GM18526 (cell line): Measurements from ENCODE around the gene ZFC3H1.

Experiments
- POLR2A ChIP-seq: IDR thresholded peaks from 3 replicates; pipeline ENCODE4 v1.6.1; 2011; ENCODE audit not compliant: insufficient read length; ENCODE audit errors: extremely low read depth

ZFC3H1 gene

DNA sequence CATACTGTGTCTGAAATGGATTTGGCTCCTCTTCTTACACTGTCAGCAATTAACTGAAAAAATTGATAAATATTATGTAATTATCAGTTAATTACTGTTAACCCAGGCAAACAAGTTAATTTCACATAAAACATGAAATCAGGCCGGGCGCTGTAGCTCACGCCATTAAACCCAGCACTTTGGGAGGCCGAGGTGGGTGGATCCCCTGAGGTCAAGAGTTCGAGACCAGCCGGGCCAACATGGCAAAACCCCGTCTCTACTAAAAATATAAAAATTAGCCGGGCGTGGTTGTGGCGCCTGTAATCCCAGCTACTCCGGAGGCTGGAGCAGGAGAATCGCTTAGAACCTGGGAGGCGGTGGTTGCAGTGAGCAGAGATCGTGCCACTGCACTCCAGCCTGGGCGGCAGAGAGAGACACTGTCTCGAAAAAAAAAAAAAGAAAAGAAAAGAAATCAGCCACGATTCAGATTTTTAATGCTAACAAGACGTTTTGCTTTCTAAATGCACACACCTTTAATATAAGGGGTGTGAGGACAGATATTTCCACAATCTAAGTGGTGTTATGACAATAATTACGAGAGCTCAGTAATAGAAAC, 21.8 kb upstream of the ZFC3H1 start:
- TF ChIP-seq POLR2A: no peak

DNA sequence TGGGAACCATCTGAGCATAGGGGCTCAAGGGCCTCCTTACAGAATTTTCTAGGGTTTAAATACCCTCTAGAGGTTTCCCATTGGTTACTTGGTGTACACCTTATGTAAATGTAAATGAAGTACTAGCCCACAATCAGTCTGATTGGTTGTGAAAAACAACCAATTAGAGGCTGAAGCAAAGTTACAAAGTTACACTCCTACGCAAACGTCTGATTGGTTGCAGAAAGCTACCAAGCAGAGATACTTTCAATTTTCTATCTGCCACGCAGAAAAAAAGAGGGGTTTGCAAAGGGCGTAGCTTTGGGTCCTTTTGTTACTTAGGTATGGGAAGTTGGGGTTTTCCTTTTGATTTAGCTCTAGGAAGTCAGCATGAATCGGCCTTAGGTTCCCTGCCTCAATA, 20.4 kb upstream of the ZFC3H1 start:
- TF ChIP-seq POLR2A: no peak

DNA sequence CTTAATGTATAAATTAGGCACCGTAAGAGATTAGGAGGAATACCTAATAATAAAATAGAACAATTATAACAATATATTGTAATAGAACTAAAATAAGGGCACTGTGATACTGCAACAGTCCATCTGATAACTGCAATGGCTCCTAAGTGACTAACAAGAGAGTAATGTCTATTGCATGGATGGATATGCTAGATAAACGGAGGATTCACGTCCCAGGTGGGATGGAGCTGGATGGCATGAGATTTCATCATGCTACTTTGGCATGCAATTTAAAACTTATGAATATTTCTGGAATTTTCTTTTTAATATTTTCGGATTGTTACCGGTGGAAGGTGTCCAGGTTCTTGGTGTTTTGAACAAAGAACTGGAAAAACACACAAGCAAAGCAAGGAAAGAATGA, 20.0 kb upstream of the ZFC3H1 start:
- TF ChIP-seq POLR2A: no peak

DNA sequence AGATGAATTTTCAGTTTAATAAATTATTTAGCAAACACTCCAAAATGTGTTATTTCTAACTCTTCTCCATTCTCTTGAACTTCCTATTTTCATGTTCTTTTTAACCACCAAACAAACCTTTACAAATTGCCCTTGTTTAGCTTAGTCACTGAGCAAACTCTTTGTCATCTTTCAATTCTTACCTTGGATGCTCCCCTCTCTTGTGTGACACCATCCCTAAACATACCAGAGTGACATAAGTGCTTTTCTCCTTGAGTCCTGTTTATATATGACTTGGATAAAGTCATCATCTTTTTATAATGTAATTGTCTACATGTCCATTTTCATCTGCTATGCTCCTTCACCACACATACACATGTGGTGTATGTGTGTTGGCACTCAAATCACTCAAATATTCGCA, 18.8 kb upstream of the ZFC3H1 start:
- no peak for TF ChIP-seq POLR2A

DNA sequence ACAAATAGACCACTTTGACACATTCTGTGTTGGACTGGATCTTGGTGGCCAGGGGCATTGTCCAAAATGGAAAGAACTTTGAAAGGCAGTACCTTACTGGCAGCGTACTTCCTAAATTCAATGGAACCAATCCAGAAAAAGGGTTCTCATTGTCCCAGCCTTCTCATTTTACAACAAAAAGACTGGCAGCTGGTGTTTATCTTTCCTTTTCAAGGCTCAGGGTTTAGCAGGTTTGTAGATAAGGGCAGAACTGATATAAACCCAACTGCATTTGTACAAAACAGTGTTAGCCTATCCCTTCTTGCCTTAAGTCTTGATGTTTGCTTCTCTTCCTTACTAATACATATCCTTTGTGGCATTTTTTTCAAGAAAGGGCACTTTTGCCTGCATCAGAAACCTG, 8.2 kb upstream of the ZFC3H1 start:
- no peak for TF ChIP-seq POLR2A

DNA sequence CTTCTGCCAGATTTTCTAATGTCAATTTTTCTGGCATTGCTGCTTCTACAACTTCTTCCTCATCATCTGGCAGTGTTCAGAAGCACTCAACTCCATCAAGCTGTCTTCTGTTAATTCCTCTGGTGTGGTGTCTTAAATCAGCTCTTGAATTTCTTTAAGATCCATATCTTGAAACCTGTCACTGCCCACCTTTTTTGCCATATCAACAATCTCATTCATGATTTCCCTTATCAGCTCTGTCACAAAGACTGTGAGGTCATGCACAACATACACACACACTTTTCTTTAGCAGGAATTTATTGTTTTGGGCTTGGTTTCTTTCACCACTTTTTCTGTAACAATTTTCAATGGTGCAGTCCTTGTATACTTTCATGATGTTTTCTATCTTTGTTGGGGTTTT, 7.7 kb upstream of the ZFC3H1 start:
- TF ChIP-seq POLR2A: no peak

DNA sequence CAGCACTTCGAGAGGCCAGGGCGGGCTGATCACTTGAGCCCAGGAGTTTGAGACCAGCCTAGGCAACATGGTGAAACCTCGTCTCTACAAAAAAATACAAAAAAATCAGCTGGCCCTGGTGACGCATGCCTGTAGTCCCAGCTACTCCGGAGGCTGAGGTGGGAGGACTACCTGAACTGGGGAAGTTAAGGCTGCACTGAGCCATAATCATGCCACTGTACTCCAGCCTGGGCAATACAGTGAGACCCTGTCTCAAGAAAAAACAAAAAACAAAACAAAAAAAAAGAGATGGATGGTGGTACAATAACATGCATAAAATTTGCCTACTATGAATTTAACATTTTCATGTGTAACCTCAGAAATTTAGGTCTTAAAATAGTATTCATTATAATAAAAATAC, 2.6 kb upstream of the ZFC3H1 start:
- TF ChIP-seq POLR2A: no peak

DNA sequence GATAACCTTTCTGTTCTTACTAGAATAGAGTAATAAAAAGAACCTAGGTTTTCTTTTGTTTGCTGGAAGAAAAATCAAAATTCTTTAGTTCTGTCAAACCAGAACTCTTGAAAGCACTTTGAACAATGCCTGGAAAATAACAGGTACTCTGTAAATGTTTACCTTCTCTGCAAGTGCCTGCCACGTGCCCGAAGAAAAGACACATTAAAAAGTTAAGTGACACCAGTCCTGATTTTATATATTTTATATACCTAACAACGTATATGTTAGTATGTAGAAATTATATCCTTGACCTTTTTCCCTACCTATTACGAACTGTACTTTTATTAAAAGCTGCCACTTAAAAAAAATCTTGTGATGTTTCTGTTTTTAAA, 1.4 kb upstream of the ZFC3H1 start:
- TF ChIP-seq POLR2A: no peak

DNA sequence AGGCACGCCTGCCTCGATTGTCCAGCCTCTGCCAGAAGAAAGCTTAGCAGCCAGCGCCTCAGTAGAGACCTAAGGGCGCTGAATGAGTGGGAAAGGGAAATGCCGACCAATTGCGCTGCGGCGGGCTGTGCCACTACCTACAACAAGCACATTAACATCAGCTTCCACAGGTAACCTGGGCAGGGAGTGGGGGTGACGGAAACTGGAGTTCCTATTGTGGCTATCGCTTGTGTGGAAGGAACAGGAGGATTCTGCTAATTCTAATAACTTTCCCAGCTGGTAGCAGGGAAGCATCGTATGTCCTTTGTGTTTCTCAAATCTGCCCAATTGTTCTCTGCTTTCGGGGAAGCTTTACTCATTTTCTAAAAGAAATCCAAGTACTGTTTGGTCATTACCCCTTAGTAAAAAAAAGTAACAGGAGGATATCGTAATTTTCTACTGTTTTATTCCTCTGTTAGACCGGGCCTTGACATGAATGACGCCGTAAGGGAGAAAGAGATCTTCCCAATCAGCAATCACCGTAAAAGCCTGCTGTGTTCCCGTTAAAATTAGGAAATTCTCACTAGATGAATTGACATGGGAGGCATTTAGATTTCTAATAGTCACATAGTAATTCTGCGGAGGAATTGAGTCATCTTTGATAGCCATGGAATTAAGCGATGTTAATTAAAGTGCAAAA, 902 bp upstream of the ZFC3H1 start:
- no peak for TF ChIP-seq POLR2A

DNA sequence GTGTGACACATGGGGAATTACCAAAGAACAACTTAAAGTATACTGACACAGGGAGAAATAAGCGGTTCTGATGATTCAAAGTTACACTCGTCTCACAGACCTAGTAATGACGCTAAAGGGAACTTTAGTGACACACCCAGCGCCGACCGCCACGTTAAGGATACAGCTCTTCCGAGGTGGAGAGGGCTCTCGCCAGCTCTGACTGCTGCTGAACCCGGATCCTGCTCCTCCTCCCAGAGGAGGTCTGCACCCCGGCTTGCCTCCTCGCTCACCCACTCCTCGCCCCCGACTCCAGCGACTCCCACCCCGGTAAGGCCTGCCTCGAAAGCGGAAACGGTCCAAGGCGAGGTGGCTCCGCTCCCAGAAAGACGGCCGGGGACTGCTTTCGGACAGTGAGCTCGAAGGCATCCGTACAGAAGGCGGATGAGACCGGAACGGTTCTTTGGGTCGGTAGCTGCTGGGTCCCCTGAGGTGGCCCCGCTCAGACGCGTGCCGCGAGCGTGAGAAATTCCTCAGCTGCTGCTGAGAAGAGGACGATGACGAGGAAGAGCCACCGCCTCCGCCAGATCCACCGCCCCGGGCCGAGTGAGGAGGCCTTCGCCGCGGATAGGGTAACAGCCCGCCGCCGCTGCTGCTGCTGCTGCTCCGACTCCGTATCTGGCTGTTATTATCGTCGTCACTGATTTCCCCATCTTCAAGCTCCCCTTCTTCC, 643 bp downstream of the ZFC3H1 start:
- no peak for TF ChIP-seq POLR2A

DNA sequence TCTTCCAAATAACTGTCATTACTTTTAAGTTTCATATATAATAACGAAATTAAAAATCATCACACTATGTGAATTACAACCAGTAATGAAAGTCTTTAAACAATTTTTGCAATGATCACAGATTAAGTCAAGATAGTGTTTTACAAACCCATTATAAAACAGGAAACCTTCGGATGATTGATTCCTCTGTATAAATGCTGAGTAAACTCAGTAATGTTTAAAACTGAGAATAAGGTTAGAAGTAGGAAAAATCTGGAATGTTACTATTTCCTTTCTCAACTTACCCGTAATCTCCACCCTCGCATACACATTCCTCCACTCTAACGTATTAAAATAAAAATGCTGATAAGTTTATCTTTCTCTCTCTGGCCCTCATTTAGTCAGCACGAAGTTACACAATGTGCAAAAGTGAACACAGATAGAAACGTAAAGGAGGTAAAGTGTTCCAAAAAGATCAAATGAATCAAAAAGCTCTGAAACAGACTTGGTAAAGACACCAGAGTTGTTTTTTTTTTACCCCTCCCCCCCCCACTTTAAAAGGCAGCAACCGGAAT, 1.6 kb downstream of the ZFC3H1 start:
- TF ChIP-seq POLR2A: no peak

DNA sequence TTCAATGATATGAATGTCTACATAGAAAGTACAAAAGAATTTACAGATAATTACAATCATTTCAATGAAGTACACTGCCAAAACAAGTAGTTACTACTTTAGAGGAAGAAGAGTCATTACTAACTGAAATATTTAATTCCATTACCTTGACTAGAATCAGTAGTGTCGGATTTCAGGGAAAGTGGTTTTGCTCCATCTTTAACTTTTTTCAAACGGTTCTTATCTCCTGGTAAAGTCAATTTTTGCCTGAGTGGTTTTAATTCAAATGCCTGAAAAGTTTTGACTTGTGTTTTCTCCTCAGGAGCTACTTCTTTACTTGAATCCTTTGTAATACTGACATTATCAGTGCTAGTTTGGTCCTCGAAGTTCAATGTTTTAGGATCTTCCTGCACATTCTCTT, 6.9 kb downstream of the ZFC3H1 start:
- TF ChIP-seq POLR2A: no peak

DNA sequence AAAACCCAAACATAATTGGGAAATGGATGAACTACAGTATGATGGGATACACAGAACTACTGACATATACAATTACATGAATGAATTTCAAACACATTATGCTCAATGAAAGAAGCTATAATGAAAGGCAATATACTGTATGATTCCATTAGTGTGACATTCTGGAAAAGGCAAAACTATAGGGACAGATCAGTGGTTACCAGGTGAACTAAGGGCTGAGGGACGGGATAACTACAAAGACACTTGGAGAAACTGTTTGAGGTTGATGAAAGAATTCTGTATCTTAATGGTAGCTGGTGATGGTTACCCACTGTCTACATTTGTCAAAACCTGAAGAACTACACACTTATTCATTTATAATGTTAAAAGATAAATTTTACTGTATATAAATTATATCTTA, 7.7 kb downstream of the ZFC3H1 start:
- no peak for TF ChIP-seq POLR2A

DNA sequence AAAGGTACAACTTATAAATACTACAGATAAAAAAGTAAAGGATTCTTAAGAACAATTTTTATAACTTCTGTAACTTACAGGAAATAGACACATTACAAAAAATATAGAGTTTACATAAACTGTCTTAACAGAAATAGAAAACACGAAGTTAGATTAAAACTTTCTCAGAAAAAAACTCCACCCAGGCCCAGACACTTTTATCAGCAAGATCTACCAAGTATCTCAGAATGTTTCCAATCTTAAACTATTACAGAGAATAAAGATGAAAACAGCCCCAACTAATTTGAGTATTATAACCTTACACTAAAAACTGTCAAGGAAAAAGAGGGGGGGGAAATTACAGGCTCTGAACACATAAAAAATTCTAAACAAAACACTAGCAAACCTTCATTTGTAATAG, 8.2 kb downstream of the ZFC3H1 start:
- no peak for TF ChIP-seq POLR2A

DNA sequence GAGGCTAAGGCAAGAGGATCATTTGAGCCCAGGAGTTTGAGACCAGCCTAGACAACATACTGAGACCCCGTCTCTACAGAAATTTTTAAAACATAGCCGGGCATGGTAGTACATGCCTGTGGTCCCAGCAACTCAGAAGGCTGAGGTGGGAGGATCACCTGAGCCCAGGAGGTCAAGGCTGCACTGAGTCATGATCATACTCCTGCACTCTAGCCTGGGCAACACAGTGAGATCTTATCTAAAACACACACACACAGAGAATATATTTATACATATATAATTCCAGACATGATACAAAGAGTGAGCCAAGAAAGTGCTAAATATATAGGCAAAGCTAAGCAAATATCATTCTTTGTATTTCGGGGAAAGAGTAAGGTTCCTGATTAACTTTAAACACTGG, 9.4 kb downstream of the ZFC3H1 start:
- TF ChIP-seq POLR2A: no peak

DNA sequence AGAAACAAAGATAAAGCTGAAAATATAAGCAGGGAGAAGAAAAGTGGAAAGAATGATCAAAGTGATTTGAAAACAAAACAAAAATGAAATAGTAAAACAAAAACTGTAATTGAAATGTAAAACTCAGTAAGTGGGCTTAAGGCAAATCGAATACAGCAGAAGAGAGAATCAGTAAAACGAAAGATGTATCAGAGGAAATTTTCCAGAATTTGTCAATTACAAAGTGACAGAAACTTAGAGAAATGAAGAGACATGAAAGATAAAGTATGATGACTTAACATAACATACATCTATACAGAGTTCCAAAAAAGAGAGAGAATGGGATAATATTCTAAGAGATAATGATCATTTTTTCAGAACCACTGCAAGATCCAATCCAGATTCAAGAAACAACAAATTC, 10.5 kb downstream of the ZFC3H1 start:
- no peak for TF ChIP-seq POLR2A
